Measurements from ENCODE around the gene ZSCAN22. TPM values are rescaled to one million over a fixed set of nuclear protein-coding genes. Genes with fewer than 3 reads are reported as not detected.

ZSCAN22 gene
- total RNA-seq, 1 donor from 2014 or later: 1.5 TPM

DNA sequence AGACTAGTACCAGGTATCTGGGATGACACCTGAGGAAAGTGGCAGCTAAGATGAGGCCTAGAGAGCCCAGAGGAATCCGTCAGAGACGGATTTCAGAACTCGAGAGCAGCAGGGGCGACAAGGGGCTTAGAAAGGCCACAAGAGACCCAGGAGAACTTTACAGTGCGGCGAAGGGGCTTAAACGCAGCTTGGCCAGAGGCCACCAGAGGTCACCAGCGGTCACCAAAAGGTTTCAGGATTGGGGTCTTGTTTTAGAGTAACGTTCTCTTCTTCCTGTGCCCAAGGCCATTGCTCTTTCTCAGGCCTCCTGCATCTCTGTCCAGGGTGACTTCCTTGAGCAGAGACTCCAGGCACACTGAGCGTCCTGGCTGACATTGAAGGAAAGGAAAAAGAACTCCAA is 2.2 kb downstream of the ZSCAN22 start:
- Histone ChIP-seq H3K27me3 (no peaks in the 10 kb centered on the region), H3F3A (ENCODE audit: low read depth) (no peaks in the 10 kb centered on the region), H3K79me2 (ENCODE audit: low read depth) (peaks cover 19% of the 10 kb centered on the region), H2AFZ (replicated peaks) (no peak overlapping the region), H3K36me3 (no peaks in the 10 kb centered on the region), H3K4me1 (peaks cover 5% of the 10 kb centered on the region), H3K4me2 (no peak overlapping the region), H4K20me1 (ENCODE audit: low read depth) (no peaks in the 10 kb centered on the region), H3K27ac (no peak overlapping the region), H3K9ac (no peak overlapping the region), H3K9me3 (ENCODE audit: low read depth) (no peaks in the 10 kb centered on the region), H3K4me3 (no peak overlapping the region)
- Mint-ChIP-seq H3K27ac (no peak overlapping the region), H3K4me3 (no peak overlapping the region), H3K27me3 (ENCODE audit: insufficient read depth, low read depth) (no peaks in the 10 kb centered on the region), H3K4me1 (peaks cover 16% of the 10 kb centered on the region), H3K9me3 (no peaks in the 10 kb centered on the region), H3K36me3 (no peaks in the 10 kb centered on the region)
- peak; percentile 84 for DNase-seq (ENCODE audit: low spot score)
- TF ChIP-seq, protein P1, sequence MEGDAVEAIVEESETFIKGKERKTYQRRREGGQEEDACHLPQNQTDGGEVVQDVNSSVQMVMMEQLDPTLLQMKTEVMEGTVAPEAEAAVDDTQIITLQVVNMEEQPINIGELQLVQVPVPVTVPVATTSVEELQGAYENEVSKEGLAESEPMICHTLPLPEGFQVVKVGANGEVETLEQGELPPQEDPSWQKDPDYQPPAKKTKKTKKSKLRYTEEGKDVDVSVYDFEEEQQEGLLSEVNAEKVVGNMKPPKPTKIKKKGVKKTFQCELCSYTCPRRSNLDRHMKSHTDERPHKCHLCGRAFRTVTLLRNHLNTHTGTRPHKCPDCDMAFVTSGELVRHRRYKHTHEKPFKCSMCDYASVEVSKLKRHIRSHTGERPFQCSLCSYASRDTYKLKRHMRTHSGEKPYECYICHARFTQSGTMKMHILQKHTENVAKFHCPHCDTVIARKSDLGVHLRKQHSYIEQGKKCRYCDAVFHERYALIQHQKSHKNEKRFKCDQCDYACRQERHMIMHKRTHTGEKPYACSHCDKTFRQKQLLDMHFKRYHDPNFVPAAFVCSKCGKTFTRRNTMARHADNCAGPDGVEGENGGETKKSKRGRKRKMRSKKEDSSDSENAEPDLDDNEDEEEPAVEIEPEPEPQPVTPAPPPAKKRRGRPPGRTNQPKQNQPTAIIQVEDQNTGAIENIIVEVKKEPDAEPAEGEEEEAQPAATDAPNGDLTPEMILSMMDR (IDR thresholded peaks at IDR 0.05): peak; percentile 72
- no peak for TF ChIP-seq EZH2 (IDR thresholded peaks at IDR 0.05)
- no peak for TF ChIP-seq EZH2phosphoT487 (IDR thresholded peaks at IDR 0.05)

DNA sequence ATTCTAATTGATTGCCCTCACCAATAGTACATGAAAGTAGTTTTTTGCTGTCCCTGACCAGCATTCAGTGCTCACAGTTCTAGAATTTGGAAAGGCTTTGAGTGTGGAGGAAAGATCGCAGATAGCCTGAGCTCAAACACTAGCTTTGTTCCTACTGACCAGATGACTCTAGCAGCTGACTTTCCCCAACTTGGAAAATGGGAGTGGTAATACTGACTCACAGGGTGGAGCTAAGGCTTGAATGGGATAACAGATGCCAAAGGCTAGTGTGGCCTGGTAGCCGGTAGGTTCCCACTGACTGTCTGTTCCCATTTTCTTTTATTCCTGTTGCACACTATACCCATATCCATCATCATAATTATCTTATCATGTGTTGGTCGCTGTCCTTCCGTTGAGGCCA is 3.7 kb downstream of the ZSCAN22 start:
- no peaks in the 10 kb centered on the region for H3K9me3 Mint-ChIP-seq
- Histone ChIP-seq H3K9ac (no peak overlapping the region), H3F3A (ENCODE audit: low read depth) (no peaks in the 10 kb centered on the region), H4K20me1 (ENCODE audit: low read depth) (no peaks in the 10 kb centered on the region), H3K36me3 (no peaks in the 10 kb centered on the region), H3K27me3 (no peaks in the 10 kb centered on the region), H2AFZ (replicated peaks) (no peak overlapping the region), H3K4me2 (no peak overlapping the region), H3K27ac (no peak overlapping the region), H3K4me1 (peaks cover 5% of the 10 kb centered on the region), H3K4me3 (no peak overlapping the region), H3K9me3 (ENCODE audit: low read depth) (no peaks in the 10 kb centered on the region), H3K79me2 (ENCODE audit: low read depth) (peaks cover 18% of the 10 kb centered on the region)
- peaks cover 3% of the 10 kb centered on the region for H3K36me3 Mint-ChIP-seq
- no peak overlapping the region for H3K27ac Mint-ChIP-seq
- DNase-seq (ENCODE audit: low spot score): no peak
- peaks cover 16% of the 10 kb centered on the region for H3K4me1 Mint-ChIP-seq
- no peaks in the 10 kb centered on the region for H3K27me3 Mint-ChIP-seq (ENCODE audit: insufficient read depth, low read depth)
- TF ChIP-seq EZH2phosphoT487 (IDR thresholded peaks at IDR 0.05): no peak
- TF ChIP-seq, protein P1 (IDR thresholded peaks at IDR 0.05): no peak
- TF ChIP-seq EZH2 (IDR thresholded peaks at IDR 0.05): no peak
- no peak overlapping the region for H3K4me3 Mint-ChIP-seq

DNA sequence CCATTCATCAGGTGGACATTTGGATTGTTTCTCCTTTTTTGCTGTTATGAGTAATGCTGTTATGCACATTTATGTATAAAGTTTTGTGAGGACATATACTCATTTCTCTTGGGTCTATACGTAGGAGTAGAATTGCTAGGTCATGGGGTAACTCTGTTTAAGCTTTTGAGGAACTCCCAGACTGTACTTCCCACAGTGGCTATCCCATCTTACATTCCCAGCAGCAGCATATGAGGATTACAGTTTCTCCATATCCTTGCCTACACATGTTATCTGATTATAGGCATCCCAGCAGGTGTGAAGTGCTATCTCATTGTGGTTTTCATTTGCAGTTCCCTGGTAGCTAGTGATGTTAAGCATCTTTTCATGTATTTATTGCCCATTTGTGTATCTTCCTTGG is 5.9 kb downstream of the ZSCAN22 start:
- Histone ChIP-seq H3K79me2 (ENCODE audit: low read depth) (peaks cover 5% of the 10 kb centered on the region), H4K20me1 (ENCODE audit: low read depth) (no peaks in the 10 kb centered on the region), H3F3A (ENCODE audit: low read depth) (no peaks in the 10 kb centered on the region), H3K36me3 (no peaks in the 10 kb centered on the region), H2AFZ (replicated peaks) (no peak overlapping the region), H3K4me2 (no peak overlapping the region), H3K27me3 (no peaks in the 10 kb centered on the region), H3K27ac (no peak overlapping the region), H3K4me1 (no peaks in the 10 kb centered on the region), H3K9ac (no peak overlapping the region), H3K4me3 (no peak overlapping the region), H3K9me3 (ENCODE audit: low read depth) (no peaks in the 10 kb centered on the region)
- Mint-ChIP-seq H3K4me3 (no peak overlapping the region), H3K9me3 (no peaks in the 10 kb centered on the region), H3K27ac (no peak overlapping the region), H3K36me3 (peaks cover 7% of the 10 kb centered on the region), H3K4me1 (peaks cover 16% of the 10 kb centered on the region), H3K27me3 (ENCODE audit: insufficient read depth, low read depth) (no peaks in the 10 kb centered on the region)
- DNase-seq (ENCODE audit: low spot score): no peak
- TF ChIP-seq, protein P1 (IDR thresholded peaks at IDR 0.05): no peak
- TF ChIP-seq EZH2phosphoT487 (IDR thresholded peaks at IDR 0.05): no peak
